Activated CD4-positive, alpha-beta T cell treated with anti-CD3 and anti-CD28 coated beads for 36 hours (primary cell): ENCODE data around the gene IQGAP1. TPM values are rescaled to one million over a fixed set of nuclear protein-coding genes. Genes with fewer than 3 reads are reported as not detected.
"Not testable (repeated sequence)": the region's sequence is repeated elsewhere in the genome, so short reads cannot be mapped to it uniquely, and the experiment has no call there.

Experiments used
- ATAC-seq: fragments of 200-7000 bp; cut with Tn5 transposase; one replicate; pipeline ENCODE4 v1.10.0; 2021; ENCODE audit warnings: mild to moderate bottlenecking, moderate library complexity
- CTCF ChIA-PET: fragments of 350-600 bp; sonication (Branson Sonifier 250); formaldehyde crosslinking; loops from one replicate; lab custom pipeline; 2021; ENCODE audit warnings: antibody characterized with exemption; lab: Charles Lee
- POLR2A ChIA-PET: fragments of 350-600 bp; sonication (Branson Sonifier 250); formaldehyde crosslinking; loops from one replicate; lab custom pipeline; 2021; ENCODE audit warnings: antibody characterized with exemption, inconsistent platforms; lab: Charles Lee
- DNase-seq: peaks from one replicate; pipeline ENCODE4 v3.0.0-alpha.2; 2020
- H3K27ac Mint-ChIP-seq: one replicate; pipeline ENCODE4 v1.8.0; 2021; ENCODE audit warnings: mixed read lengths
- H3K27me3 Mint-ChIP-seq: one replicate; pipeline ENCODE4 v1.8.0; 2021; ENCODE audit warnings: mixed read lengths
- H3K36me3 Mint-ChIP-seq: one replicate; pipeline ENCODE4 v1.8.0; 2021; ENCODE audit warnings: low read depth, mixed read lengths
- H3K4me1 Mint-ChIP-seq: one replicate; pipeline ENCODE4 v1.8.0; 2021; ENCODE audit warnings: mixed read lengths
- H3K4me3 Mint-ChIP-seq: one replicate; pipeline ENCODE4 v1.8.0; 2021; ENCODE audit warnings: mild to moderate bottlenecking, moderate library complexity, mixed read lengths
- H3K9me3 Mint-ChIP-seq: one replicate; pipeline ENCODE4 v1.8.0; 2021; ENCODE audit warnings: low read depth, mixed read lengths
- intact Hi-C, 2 experiments: fragments of 100-400 bp; cut with DNase I in 1 of 2; cut with micrococcal nuclease in 1 of 2; formaldehyde crosslinking; loops; one replicate each; pipeline versions ENCODE4 v1.14.2 to v1.15.1; 2022 to 2024; cut with DNase I, micrococcal nuclease
- total RNA-seq, 2 experiments: library from RNA; stranded (reverse); gene quantifications; one replicate each; pipeline ENCODE4 v1.2.3, GENCODE V29; 2021

Gene IQGAP1
- total RNA-seq, 2 experiments from 2014 or later, result 181 to 334 TPM

GRCh38 chr15:90408657-90409056 lies 20.6 kb downstream of the IQGAP1 start:
- H3K9me3 Mint-ChIP-seq, result peaks cover 6% of the 10 kb centered on the region
- CTCF ChIA-PET, result interaction anchor here (0.6 to 2.0 kb wide), 5 partner anchors 10 to 73 kb away, joined by 3 to 7 read pairs (median 3); partner anchors contain the start of gene IQGAP1
- peaks cover 83% of the 10 kb centered on the region for H3K4me1 Mint-ChIP-seq
- H3K4me3 Mint-ChIP-seq, result no peak overlapping the region
- H3K27me3 Mint-ChIP-seq, result no peaks in the 10 kb centered on the region
- ATAC-seq (no peak), DNase-seq (no peak)
- intact Hi-C loops, result loop anchor here (1.0 to 10.0 kb wide), 2 partner anchors 11 to 374 kb away; no protein-coding TSS in a partner anchor
- H3K36me3 Mint-ChIP-seq, result peaks cover 32% of the 10 kb centered on the region
- POLR2A ChIA-PET, result interaction anchor here (1.0 kb wide), 1 partner anchor 15 kb away, joined by 4 read pairs; no protein-coding TSS in a partner anchor
- peak overlapping the region; percentile 73 for H3K27ac Mint-ChIP-seq

DNA sequence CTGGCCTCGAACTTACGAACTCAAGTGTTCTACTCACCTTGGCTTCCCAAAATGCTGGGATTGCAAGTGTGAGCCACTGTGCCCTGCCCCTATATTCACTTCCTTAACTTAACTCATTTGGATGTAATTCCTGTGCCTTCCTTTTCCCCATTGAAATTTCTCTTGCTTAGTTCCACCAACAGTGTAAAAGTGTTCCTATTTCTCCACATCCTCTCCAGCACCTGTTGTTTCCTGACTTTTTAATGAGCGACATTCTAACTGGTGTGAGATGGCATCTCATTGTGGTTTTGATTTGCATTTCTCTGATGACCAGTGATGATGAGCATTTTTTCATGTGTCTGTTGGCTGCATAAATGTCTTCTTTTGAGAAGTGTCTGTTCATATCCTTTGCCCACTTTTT lies 21.5 kb downstream of the IQGAP1 start:
- intact Hi-C loops, result loop anchor here in 1 of 2 experiments (10.0 kb wide), 1 partner anchor 375 kb away; no protein-coding TSS in a partner anchor

GRCh38 chr15:90410316-90410715 lies 22.3 kb downstream of the IQGAP1 start:
- H3K9me3 Mint-ChIP-seq, H3K4me3 Mint-ChIP-seq, POLR2A ChIA-PET, H3K27ac Mint-ChIP-seq, H3K27me3 Mint-ChIP-seq, ATAC-seq, CTCF ChIA-PET, intact Hi-C loops, DNase-seq: not testable (repeated sequence)
- Mint-ChIP-seq H3K4me1 (peaks cover 82% of the 10 kb centered on the region), H3K36me3 (peaks cover 29% of the 10 kb centered on the region)

More for the DNA sequence above, 21.5 kb downstream of the IQGAP1 start:
- peaks cover 82% of the 10 kb centered on the region for H3K4me1 Mint-ChIP-seq
- DNase-seq, POLR2A ChIA-PET, ATAC-seq, H3K9me3 Mint-ChIP-seq, H3K27me3 Mint-ChIP-seq, H3K4me3 Mint-ChIP-seq, CTCF ChIA-PET: not testable (repeated sequence)
- H3K27ac Mint-ChIP-seq, result peak overlapping the region; percentile 3
- H3K36me3 Mint-ChIP-seq, result peaks cover 27% of the 10 kb centered on the region

- H3K9me3 Mint-ChIP-seq, result peaks cover 6% of the 10 kb centered on the region
- H3K4me3 Mint-ChIP-seq, result no peak overlapping the region
- no peak overlapping the region for H3K27ac Mint-ChIP-seq
- no peak for ATAC-seq
- intact Hi-C loops, result no loop called here
- no peak for DNase-seq
- CTCF ChIA-PET, result no interaction called here
- peaks cover 84% of the 10 kb centered on the region for H3K4me1 Mint-ChIP-seq
- H3K36me3 Mint-ChIP-seq, result peaks cover 30% of the 10 kb centered on the region
- H3K27me3 Mint-ChIP-seq, result no peaks in the 10 kb centered on the region
- POLR2A ChIA-PET, result no interaction called here
Observed at GRCh38 chr15:90411176-90411575, 23.1 kb downstream of the IQGAP1 start.

GRCh38 chr15:90412356-90413194 lies 24.5 kb downstream of the IQGAP1 start:
- Mint-ChIP-seq H3K9me3 (peaks cover 8% of the 10 kb centered on the region), H3K4me1 (peaks cover 83% of the 10 kb centered on the region), H3K36me3 (peaks cover 38% of the 10 kb centered on the region), H3K27ac (no peak overlapping the region), H3K4me3 (no peak overlapping the region), H3K27me3 (no peaks in the 10 kb centered on the region)
- CTCF ChIA-PET, result interaction anchor here (1.0 to 1.1 kb wide), 2 partner anchors 13 to 50 kb away, joined by 3 read pairs; no protein-coding TSS in a partner anchor
- POLR2A ChIA-PET, result no interaction called here
- DNase-seq (no peak), ATAC-seq (peak; percentile 18)
- intact Hi-C loops, result no loop called here

DNA sequence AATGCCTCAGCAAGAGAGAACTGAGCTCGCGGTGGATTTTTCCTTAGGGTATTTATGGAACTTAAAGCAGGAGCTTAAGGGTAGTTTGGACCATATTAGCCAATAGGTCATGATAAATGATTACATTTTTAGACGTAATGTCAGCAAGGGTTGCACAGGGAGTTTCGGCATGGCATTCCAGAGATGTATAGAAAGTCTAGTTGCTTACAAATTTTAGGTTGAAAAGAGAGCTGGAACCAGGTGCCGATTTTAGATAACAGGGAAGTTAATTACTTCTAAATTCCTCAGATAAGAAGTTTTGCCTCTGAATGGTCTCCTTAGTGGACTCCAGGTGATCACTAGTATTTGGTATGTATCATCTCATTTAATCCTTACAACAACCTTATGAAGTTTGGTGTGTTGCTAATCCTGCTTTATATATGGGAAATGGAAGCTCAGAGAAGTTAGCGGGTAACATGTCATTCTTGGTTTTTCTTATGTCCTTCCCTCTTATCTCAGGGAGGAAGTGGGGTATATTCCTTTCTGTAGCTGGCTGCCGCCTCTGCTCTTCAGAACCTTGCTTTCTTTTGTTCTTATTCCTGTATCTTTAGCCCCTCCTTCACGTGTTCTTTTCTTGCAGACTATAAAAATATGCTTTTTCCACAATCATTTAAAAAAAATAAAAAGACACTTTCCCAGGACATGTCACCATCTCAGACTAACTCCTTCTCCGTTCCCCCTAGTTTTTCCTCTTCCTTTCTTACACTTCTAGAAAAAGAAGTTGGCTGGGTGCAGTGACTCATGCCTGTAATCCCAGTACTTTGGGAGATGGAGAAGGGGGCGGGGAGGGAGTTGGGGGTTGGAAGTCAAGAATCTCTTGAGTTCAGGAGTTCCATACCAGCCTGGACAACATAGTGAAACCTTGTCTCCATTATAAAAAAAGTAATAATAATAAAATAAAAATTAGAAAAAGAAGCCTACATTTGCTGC lies 25.7 kb downstream of the IQGAP1 start:
- ATAC-seq, result no peak
- H3K27ac Mint-ChIP-seq, result peak overlapping the region; percentile 91
- peaks cover 36% of the 10 kb centered on the region for H3K36me3 Mint-ChIP-seq
- peaks cover 81% of the 10 kb centered on the region for H3K4me1 Mint-ChIP-seq
- intact Hi-C loops, result no loop called here
- no peaks in the 10 kb centered on the region for H3K27me3 Mint-ChIP-seq
- ChIA-PET CTCF (interaction anchor here (0.6 to 1.1 kb wide), 3 partner anchors 14 to 79 kb away, joined by 3 to 4 read pairs (median 3); no protein-coding TSS in a partner anchor), POLR2A (interaction anchor here (0.5 kb wide), 1 partner anchor 42 kb away, joined by 5 read pairs; no protein-coding TSS in a partner anchor)
- no peak for DNase-seq
- H3K9me3 Mint-ChIP-seq, result peaks cover 11% of the 10 kb centered on the region
- H3K4me3 Mint-ChIP-seq, result peak overlapping the region; percentile 32

DNA sequence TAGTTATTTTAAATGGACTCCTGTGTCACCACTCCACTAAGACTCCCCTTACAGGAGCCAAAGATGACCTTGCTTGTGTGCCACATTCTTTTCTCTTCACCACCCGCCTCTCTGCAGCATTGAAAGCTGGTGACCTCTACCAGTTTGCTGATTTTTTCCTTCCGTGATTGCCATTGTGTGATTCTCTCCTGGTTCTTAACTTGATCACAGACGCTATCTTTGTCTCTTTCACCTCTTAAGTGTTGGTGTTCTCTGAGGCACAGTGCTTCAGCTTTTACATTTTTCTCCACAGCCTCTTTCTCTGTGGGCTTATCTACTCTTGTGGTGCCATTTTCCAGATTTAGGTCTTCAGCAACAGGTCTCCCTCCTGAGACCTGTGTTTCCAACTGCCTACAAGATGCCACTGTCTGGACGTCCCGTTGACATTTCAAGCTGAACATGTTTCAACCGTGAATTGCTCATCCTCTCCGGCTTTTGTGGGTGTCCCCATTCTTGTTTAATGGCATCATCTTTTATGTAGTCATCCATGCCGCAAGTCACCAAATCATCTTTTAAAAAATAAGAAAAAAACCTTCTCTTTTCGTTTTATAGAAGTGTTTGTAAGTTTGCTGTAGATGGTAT lies 26.5 kb downstream of the IQGAP1 start:
- POLR2A ChIA-PET, result interaction anchor here (0.7 kb wide), 1 partner anchor 363 kb away, joined by 3 read pairs; no protein-coding TSS in a partner anchor
- peak overlapping the region; percentile 91 for H3K27ac Mint-ChIP-seq
- H3K4me1 Mint-ChIP-seq, result peaks cover 85% of the 10 kb centered on the region
- peak; percentile 69 for DNase-seq
- H3K4me3 Mint-ChIP-seq, result peak overlapping the region; percentile 48
- peak; percentile 62 for ATAC-seq
- no peaks in the 10 kb centered on the region for H3K27me3 Mint-ChIP-seq
- peaks cover 32% of the 10 kb centered on the region for H3K36me3 Mint-ChIP-seq
- peaks cover 7% of the 10 kb centered on the region for H3K9me3 Mint-ChIP-seq
- CTCF ChIA-PET, result interaction anchor here (0.9 to 1.0 kb wide), 2 partner anchors 26 to 65 kb away, joined by 3 read pairs; no protein-coding TSS in a partner anchor
- intact Hi-C loops, result loop anchor here in 1 of 2 experiments (5.0 kb wide), 2 partner anchors 317 to 522 kb away; partner anchors contain the start of gene AP3S2

- CTCF ChIA-PET, POLR2A ChIA-PET: not testable (repeated sequence)
Observed at GRCh38 chr15:90416052-90416451, 28.0 kb downstream of the IQGAP1 start.

DNA sequence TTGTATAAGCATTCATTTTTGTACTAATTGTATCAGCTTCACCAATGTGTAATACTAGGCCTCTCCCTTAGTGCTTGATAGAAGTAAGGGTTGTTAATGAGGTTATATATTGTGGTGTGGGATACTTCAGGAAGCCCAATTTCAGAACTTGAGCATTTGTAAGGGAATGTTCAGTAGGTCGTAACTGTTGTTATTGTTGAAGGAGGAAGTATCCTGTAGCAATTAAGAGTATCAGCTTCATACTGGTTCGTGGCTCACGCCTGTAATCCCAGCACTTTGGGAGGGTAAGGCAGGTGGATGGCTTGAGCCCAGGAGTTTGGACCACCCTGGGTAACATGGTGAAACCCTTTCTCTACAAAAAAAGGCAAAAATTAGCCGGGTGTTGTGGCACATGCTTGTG lies 30.6 kb downstream of the IQGAP1 start:
- DNase-seq, result no peak
- H3K9me3 Mint-ChIP-seq, result peaks cover 5% of the 10 kb centered on the region
- no peaks in the 10 kb centered on the region for H3K27me3 Mint-ChIP-seq
- peaks cover 20% of the 10 kb centered on the region for H3K36me3 Mint-ChIP-seq
- peak overlapping the region; percentile 32 for H3K4me3 Mint-ChIP-seq
- intact Hi-C loops, result loop anchor here (1.0 to 5.0 kb wide), 7 partner anchors 10 to 526 kb away; partner anchors contain the start of genes IQGAP1 (in 2 of the 2) and AP3S2 (in 1 of the 2)
- peak overlapping the region; percentile 93 for H3K27ac Mint-ChIP-seq
- ChIA-PET POLR2A (no interaction called here), CTCF (interaction anchor here (1.0 to 2.6 kb wide), 2 partner anchors 18 to 22 kb away, joined by 3 to 10 read pairs; no protein-coding TSS in a partner anchor)
- peaks cover 83% of the 10 kb centered on the region for H3K4me1 Mint-ChIP-seq
- ATAC-seq, result no peak

More at GRCh38 chr15:90416052-90416451, 28.0 kb downstream of the IQGAP1 start:
- intact Hi-C loops, result loop anchor here in 1 of 2 experiments (5.0 kb wide), 2 partner anchors 319 to 524 kb away; partner anchors contain the start of gene AP3S2
- not testable (repeated sequence) for H3K27me3 Mint-ChIP-seq, DNase-seq, H3K4me3 Mint-ChIP-seq, ATAC-seq, H3K9me3 Mint-ChIP-seq, H3K27ac Mint-ChIP-seq
- peaks cover 22% of the 10 kb centered on the region for H3K36me3 Mint-ChIP-seq
- H3K4me1 Mint-ChIP-seq, result peaks cover 89% of the 10 kb centered on the region

GRCh38 chr15:90419206-90419605 lies 31.2 kb downstream of the IQGAP1 start:
- peak overlapping the region; percentile 93 for H3K27ac Mint-ChIP-seq
- ATAC-seq (peak; percentile 32), DNase-seq (no peak)
- H3K4me1 Mint-ChIP-seq, result peaks cover 83% of the 10 kb centered on the region
- H3K9me3 Mint-ChIP-seq, result peaks cover 5% of the 10 kb centered on the region
- peaks cover 20% of the 10 kb centered on the region for H3K36me3 Mint-ChIP-seq
- intact Hi-C loops, result loop anchor here (1.0 to 5.0 kb wide), 7 partner anchors 11 to 527 kb away; partner anchors contain the start of genes IQGAP1 (in 2 of the 2) and AP3S2 (in 1 of the 2)
- H3K4me3 Mint-ChIP-seq, result peak overlapping the region; percentile 47
- POLR2A ChIA-PET, result interaction anchor here (0.7 to 1.1 kb wide), 4 partner anchors 11 to 31 kb away, joined by 3 to 5 read pairs (median 4); partner anchors contain the start of gene IQGAP1
- H3K27me3 Mint-ChIP-seq, result no peaks in the 10 kb centered on the region
- CTCF ChIA-PET, result interaction anchor here (1.0 to 2.6 kb wide), 2 partner anchors 19 to 23 kb away, joined by 3 to 10 read pairs; no protein-coding TSS in a partner anchor
